HepG2 (cell line): ENCODE measurements around the gene SEMA3B. TPM values are rescaled to one million over a fixed set of nuclear protein-coding genes. Genes with fewer than 3 reads are reported as not detected.

ENCODE experiments used
- ATAC-seq: fragments of 200-7000 bp; cut with Tn5 transposase; 3 replicates; pipeline ENCODE4 v1.9.1; 2020; ENCODE audit warnings: mild to moderate bottlenecking, moderate library complexity
- BruUV-seq: library from RNA; stranded (reverse); fragments of 400-500 nt; replicated peaks from 2 replicates; lab custom pipeline; 2021; lab: Mats Ljungman, UMichigan
- CTCF ChIA-PET: fragments of 300-600 bp; formaldehyde crosslinking; extraction: SDS; loops from one replicate; lab custom pipeline; 2021; ENCODE audit warnings: low total read pairs, inconsistent platforms, low intra/inter-chr PET ratio; lab: Yijun Ruan, JAX
- POLR2A ChIA-PET: fragments of 350-600 bp; sonication (Branson Sonifier 250); formaldehyde crosslinking; loops from one replicate; lab custom pipeline; 2020; ENCODE audit warnings: antibody characterized with exemption, inconsistent platforms; lab: Yijun Ruan, JAX
- DNase-seq: peaks from one replicate; pipeline ENCODE4 v3.0.0-alpha.2; 2015; ENCODE audit warnings: low spot score
- FAIRE-seq: peaks from 3 replicates; lab custom pipeline; 2011; peaks lifted over from hg19 to GRCh38; lab: Jason Lieb, UNC
- H2AFZ ChIP-seq: one replicate; pipeline ENCODE4 v1.6.1; 2011; ENCODE audit warnings: low read length, inconsistent platforms
- H3K27ac ChIP-seq: fragments of 300-600 bp; 3 replicates; pipeline ENCODE4 v1.8.0; 2011; ENCODE audit warnings: mixed run types, mild to moderate bottlenecking, mixed read lengths, low read length, inconsistent platforms; ENCODE audit not compliant: insufficient read depth; ENCODE audit errors: extremely low read length
- H3K27me3 ChIP-seq, 2 experiments: fragments of 200-600 bp in 1 of 2; 2 replicates in 1 of 2; 3 replicates in 1 of 2; pipeline versions ENCODE4 v1.6.0 to v1.8.0; 2011; ENCODE audit warnings: low read length in 2 of 2, mild to moderate bottlenecking in 2 of 2, moderate library complexity in 2 of 2, inconsistent platforms in 1 of 2; ENCODE audit not compliant: insufficient read depth in 2 of 2, control insufficient read depth in 1 of 2
- H3K36me3 ChIP-seq, 2 experiments: fragments of 200-600 bp in 1 of 2; replicated peaks in 1 of 2; 2 replicates in 1 of 2; 3 replicates in 1 of 2; pipeline versions ENCODE4 v1.5.1 to v1.8.0; 2011; ENCODE audit warnings: low read length in 2 of 2, inconsistent platforms in 1 of 2; ENCODE audit not compliant: insufficient read depth in 2 of 2, control insufficient read depth in 1 of 2
- H3K4me1 ChIP-seq: 2 replicates; pipeline ENCODE4 v1.5.1; 2012; ENCODE audit warnings: low read length, inconsistent platforms; ENCODE audit not compliant: insufficient read depth
- H3K4me2 ChIP-seq: 2 replicates; pipeline ENCODE4 v1.6.0; 2011; ENCODE audit warnings: low read depth, low read length, inconsistent platforms
- H3K4me3 ChIP-seq, 3 experiments: fragments of 200-600 bp in 1 of 3; sonication (generic), shearing (Covaris generic) in 1 of 3; replicated peaks in 1 of 3; 2 replicates each; pipeline ENCODE4 v1.5.1; 2011 to 2016; ENCODE audit warnings: low read length in 3 of 3, inconsistent platforms in 2 of 3, low read depth in 2 of 3, mild to moderate bottlenecking in 2 of 3, control low read depth in 1 of 3, mixed read lengths in 1 of 3; ENCODE audit not compliant: insufficient read depth in 1 of 3
- H3K79me2 ChIP-seq: one replicate; pipeline ENCODE4 v1.6.1; 2011; ENCODE audit warnings: low read length, inconsistent platforms; ENCODE audit not compliant: insufficient read depth
- H3K9ac ChIP-seq: 2 replicates; pipeline ENCODE4 v1.6.0; 2011; ENCODE audit warnings: mild to moderate bottlenecking, low read depth, low read length, inconsistent platforms; ENCODE audit not compliant: insufficient read depth
- H3K9me3 ChIP-seq: 2 replicates; pipeline ENCODE4 v1.5.1; 2012; ENCODE audit warnings: mild to moderate bottlenecking, low read length
- H4K20me1 ChIP-seq: 2 replicates; pipeline ENCODE4 v1.6.0; 2011; ENCODE audit warnings: inconsistent platforms, mild to moderate bottlenecking, low read length, moderate library complexity; ENCODE audit not compliant: insufficient read depth
- AGO2 ChIP-seq: fragments of 200-400 bp; formaldehyde crosslinking; optimal IDR thresholded peaks from 2 replicates; pipeline ENCODE3; 2017; ENCODE audit warnings: mild to moderate bottlenecking, low read depth, low read length, moderate library complexity
- JUNB ChIP-seq: sonication (generic); formaldehyde crosslinking; IDR thresholded peaks from 2 replicates; pipeline ENCODE4 v1.8.0; 2022; ENCODE audit warnings: missing genetic modification reagents, mild to moderate bottlenecking, borderline replicate concordance
- TFDP1 ChIP-seq: IDR thresholded peaks from 2 replicates; pipeline ENCODE4 v1.6.1; 2016; ENCODE audit warnings: missing compliant biosample characterization, missing genetic modification reagents, borderline replicate concordance
- WGBS: methylation state at CpG from one replicate; pipeline ENCODE4 v1.1.6; 2017; ENCODE audit warnings: low lambda C conversion rate; 5-methylcytosine and 5-hydroxymethylcytosine counted together
- in situ Hi-C: cut with HindIII; loops from 2 replicates; pipeline ENCODE4 v1.10.0; 2017; ENCODE audit warnings: low pct_unique_long_range_greater_than_20kb; ENCODE audit not compliant: extremely low pct_ligation_motif_present
- intact Hi-C: fragments of 100-400 bp; cut with micrococcal nuclease; formaldehyde crosslinking; loops from one replicate; pipeline ENCODE4 v1.10.0; 2022; ENCODE audit not compliant: unreplicated experiment
- polyA plus RNA-seq, 8 experiments: library from polyadenylated mRNA; depleted of rRNA in 3 of 8; stranded (reverse) in 7 of 8; unstranded in 1 of 8; fragments of >200 nt; fragmentation: Illumina TruSeq in 4 of 8; extraction: Trizol in 4 of 8; gene quantifications; 2 replicates each; pipeline versions ENCODE4 v1.2.1 to v1.2.3, GENCODE V29; 2011 to 2016; ENCODE audit warnings: low read depth in 4 of 8, missing spikeins in 1 of 8, mixed read lengths in 1 of 8; ENCODE audit not compliant: insufficient read depth in 1 of 8
- total RNA-seq, 5 experiments: library from RNA; depleted of rRNA; stranded (reverse); fragments of >200 nt; fragmentation: Illumina TruSeq; extraction: Trizol; gene quantifications; 2 replicates each; pipeline ENCODE4 v1.2.3, GENCODE V29; 2016; ENCODE audit warnings: low read depth in 1 of 5

SEMA3B gene
- total and polyA plus RNA-seq, 2 of the 13 experiments (the other 11 are each of a cell fraction or from before 2014, with no cell fraction given), result 93.2 to 158 TPM

- ATAC-seq (no peak), DNase-seq (no peak)
- no peak overlapping the region for H3K9ac ChIP-seq
- H3K27me3 ChIP-seq, result no peaks in the 10 kb centered on the region; a peak in 1 of 5 replicates
- WGBS, result 90% methylated on average over 6 of the region's 11 CpGs
- no TSS peak for BruUV-seq
- H3K9me3 ChIP-seq, result no peaks in the 10 kb centered on the region
- no peak overlapping the region for H3K4me3 ChIP-seq
- H3K79me2 ChIP-seq, result peaks cover 16% of the 10 kb centered on the region
- H3K4me2 ChIP-seq, result no peak overlapping the region
- TF ChIP-seq AGO2 (peak; percentile 26), TFDP1 (CRISPR knock-in tag) (no peak)
- TF ChIP-seq, all 625 proteins: peak for 1
- Histone ChIP-seq H3K4me1 (peaks cover 60% of the 10 kb centered on the region), H4K20me1 (no peaks in the 10 kb centered on the region), H3K27ac (no peak overlapping the region), H3K36me3 (peaks cover 5 to 23% of the 10 kb centered on the region in 2 experiments), H2AFZ (no peak overlapping the region)
- ChIA-PET CTCF (no interaction called here), POLR2A (interaction anchor here (0.5 to 13.0 kb wide), 3 partner anchors 11 to 25 kb away, joined by 4 to 222 read pairs (median 58); partner anchors contain the start of genes HYAL1, HYAL3 and NAA80)
- in situ Hi-C loops, result no loop called here
- no peak for FAIRE-seq
- intact Hi-C loops, result no loop called here
Observed at GRCh38 chr3:50325497-50326181, 56.7 kb downstream of the SEMA3B start.

GRCh38 chr3:50326182-50326541, 57.2 kb downstream of the SEMA3B start:
- no TSS peak for BruUV-seq
- CTCF ChIA-PET, result no interaction called here
- FAIRE-seq (no peak), ATAC-seq (no peak), DNase-seq (no peak)
- Histone ChIP-seq H4K20me1 (no peaks in the 10 kb centered on the region), H3K4me1 (peaks cover 60% of the 10 kb centered on the region), H3K36me3 (peaks cover 8 to 28% of the 10 kb centered on the region in 2 experiments), H3K27me3 (no peaks in the 10 kb centered on the region), H2AFZ (no peak overlapping the region), H3K4me3 (no peak overlapping the region), H3K27ac (no peak overlapping the region), H3K9me3 (no peaks in the 10 kb centered on the region), H3K9ac (no peak overlapping the region), H3K4me2 (no peak overlapping the region), H3K79me2 (peaks cover 13% of the 10 kb centered on the region)
- in situ Hi-C loops, result no loop called here
- peak; percentile 18 for TF ChIP-seq AGO2
- TF ChIP-seq JUNB (CRISPR knock-in tag), result no peak
- intact Hi-C loops, result no loop called here
- POLR2A ChIA-PET, result interaction anchor here (3.5 kb wide), 1 partner anchor 11 kb away, joined by 66 read pairs; no protein-coding TSS in a partner anchor
- 87% methylated on average over 8 of the region's 8 CpGs for WGBS
